ENCODE data around the gene ZBTB5.
"Not testable (repeated sequence)": the region's sequence is repeated elsewhere in the genome, so short reads cannot be mapped to it uniquely, and the experiment has no call there.

Gene ZBTB5

GRCh38 chr9:37426846-37427245 lies 38.4 kb downstream of the ZBTB5 start:
- Mint-ChIP-seq H3K36me3 (peaks cover 28% of the 10 kb centered on the region), H3K27ac (no peak overlapping the region), H3K4me1 (peaks cover 59% of the 10 kb centered on the region), H3K9me3 (no peaks in the 10 kb centered on the region), H3K27me3 (no peaks in the 10 kb centered on the region), H3K4me3 (no peak overlapping the region)
- ATAC-seq, result no peak

- ATAC-seq, H3K27me3 Mint-ChIP-seq, H3K4me3 Mint-ChIP-seq, H3K9me3 Mint-ChIP-seq, H3K27ac Mint-ChIP-seq: not testable (repeated sequence)
- H3K36me3 Mint-ChIP-seq, result peaks cover 28% of the 10 kb centered on the region
- peaks cover 57% of the 10 kb centered on the region for H3K4me1 Mint-ChIP-seq
Observed at GRCh38 chr9:37426431-37426830, 38.8 kb downstream of the ZBTB5 start.

GRCh38 chr9:37425298-37425752 lies 39.9 kb downstream of the ZBTB5 start:
- H3K27ac Mint-ChIP-seq, result no peak overlapping the region
- peaks cover 28% of the 10 kb centered on the region for H3K36me3 Mint-ChIP-seq
- no peak overlapping the region for H3K4me3 Mint-ChIP-seq
- H3K4me1 Mint-ChIP-seq, result peaks cover 50% of the 10 kb centered on the region
- H3K9me3 Mint-ChIP-seq, result no peaks in the 10 kb centered on the region
- ATAC-seq, result no peak
- H3K27me3 Mint-ChIP-seq, result no peaks in the 10 kb centered on the region

- H3K27ac Mint-ChIP-seq, result no peak overlapping the region
- ATAC-seq, result no peak
- H3K4me3 Mint-ChIP-seq, result peak overlapping the region; percentile 43
- H3K9me3 Mint-ChIP-seq, result no peaks in the 10 kb centered on the region
- peaks cover 28% of the 10 kb centered on the region for H3K36me3 Mint-ChIP-seq
- H3K27me3 Mint-ChIP-seq, result no peaks in the 10 kb centered on the region
- peaks cover 54% of the 10 kb centered on the region for H3K4me1 Mint-ChIP-seq
Observed at GRCh38 chr9:37424686-37425297, 40.5 kb downstream of the ZBTB5 start.

- H3K27ac Mint-ChIP-seq, result peak overlapping the region; percentile 98
- H3K9me3 Mint-ChIP-seq, result no peaks in the 10 kb centered on the region
- H3K4me3 Mint-ChIP-seq, result peak overlapping the region; percentile 99
- H3K4me1 Mint-ChIP-seq, result peaks cover 55% of the 10 kb centered on the region
- no peak for ATAC-seq
- peaks cover 28% of the 10 kb centered on the region for H3K36me3 Mint-ChIP-seq
- H3K27me3 Mint-ChIP-seq, result no peaks in the 10 kb centered on the region
Observed at GRCh38 chr9:37424204-37424685, 41.0 kb downstream of the ZBTB5 start.

GRCh38 chr9:37423508-37423907 lies 41.7 kb downstream of the ZBTB5 start:
- peaks cover 54% of the 10 kb centered on the region for H3K4me1 Mint-ChIP-seq
- H3K4me3 Mint-ChIP-seq, result peak overlapping the region; percentile 99
- H3K27me3 Mint-ChIP-seq, result no peaks in the 10 kb centered on the region
- H3K9me3 Mint-ChIP-seq, result no peaks in the 10 kb centered on the region
- peak overlapping the region; percentile 98 for H3K27ac Mint-ChIP-seq
- H3K36me3 Mint-ChIP-seq, result peaks cover 26% of the 10 kb centered on the region
- no peak for ATAC-seq

GRCh38 chr9:37422289-37423104 lies 42.8 kb downstream of the ZBTB5 start, which contains the start of gene GRHPR:
Gene GRHPR, plus strand, starts transcription at chr9:37422696. Its CDS starts 55 bp downstream, at chr9:37422751.
- H3K27me3 Mint-ChIP-seq, result no peaks in the 10 kb centered on the region
- H3K36me3 Mint-ChIP-seq, result peaks cover 19% of the 10 kb centered on the region
- peak within 1 kb of the TSS; percentile 98 for H3K27ac Mint-ChIP-seq
- ATAC-seq, result peak; percentile 99
- H3K9me3 Mint-ChIP-seq, result no peaks in the 10 kb centered on the region
- peak within 1 kb of the TSS; percentile 99 for H3K4me3 Mint-ChIP-seq
- peaks cover 49% of the 10 kb centered on the region for H3K4me1 Mint-ChIP-seq

- Mint-ChIP-seq H3K36me3 (peaks cover 14% of the 10 kb centered on the region), H3K27me3 (no peaks in the 10 kb centered on the region), H3K27ac (peak overlapping the region; percentile 98), H3K4me1 (peaks cover 50% of the 10 kb centered on the region), H3K4me3 (peak overlapping the region; percentile 99), H3K9me3 (no peaks in the 10 kb centered on the region)
- ATAC-seq, result no peak
Observed at GRCh38 chr9:37421914-37422288, 43.3 kb downstream of the ZBTB5 start.

GRCh38 chr9:37420271-37421215 lies 44.7 kb downstream of the ZBTB5 start:
- Mint-ChIP-seq H3K9me3 (no peaks in the 10 kb centered on the region), H3K4me1 (peaks cover 53% of the 10 kb centered on the region), H3K36me3 (peaks cover under 1% of the 10 kb centered on the region), H3K27me3 (no peaks in the 10 kb centered on the region), H3K27ac (no peak overlapping the region), H3K4me3 (no peak overlapping the region)
- ATAC-seq, result no peak

GRCh38 chr9:37419204-37419603 lies 46.0 kb downstream of the ZBTB5 start:
- Mint-ChIP-seq H3K9me3 (no peaks in the 10 kb centered on the region), H3K4me1 (peaks cover 53% of the 10 kb centered on the region), H3K27ac (peak overlapping the region; percentile 52), H3K36me3 (peaks cover 8% of the 10 kb centered on the region), H3K4me3 (no peak overlapping the region), H3K27me3 (peaks cover 8% of the 10 kb centered on the region)
- no peak for ATAC-seq

GRCh38 chr9:37417857-37418618 lies 47.2 kb downstream of the ZBTB5 start:
- peaks cover 8% of the 10 kb centered on the region for H3K36me3 Mint-ChIP-seq
- peaks cover 41% of the 10 kb centered on the region for H3K4me1 Mint-ChIP-seq
- H3K27me3 Mint-ChIP-seq, result peaks cover 8% of the 10 kb centered on the region
- ATAC-seq, result no peak
- H3K4me3 Mint-ChIP-seq, result no peak overlapping the region
- H3K27ac Mint-ChIP-seq, result no peak overlapping the region
- no peaks in the 10 kb centered on the region for H3K9me3 Mint-ChIP-seq

GRCh38 chr9:37417252-37417803 lies 47.9 kb downstream of the ZBTB5 start:
- H3K4me1 Mint-ChIP-seq, result peaks cover 41% of the 10 kb centered on the region

GRCh38 chr9:37415011-37415719 lies 50.1 kb downstream of the ZBTB5 start:
- H3K9me3 Mint-ChIP-seq, result no peaks in the 10 kb centered on the region
- H3K4me1 Mint-ChIP-seq, result peaks cover 54% of the 10 kb centered on the region
- H3K27ac Mint-ChIP-seq, result peak overlapping the region; percentile 87
- ATAC-seq, result peak; percentile 70
- H3K36me3 Mint-ChIP-seq, result peaks cover 8% of the 10 kb centered on the region
- peak overlapping the region; percentile 67 for H3K4me3 Mint-ChIP-seq
- H3K27me3 Mint-ChIP-seq, result peaks cover 8% of the 10 kb centered on the region

More at GRCh38 chr9:37417252-37417803, 47.9 kb downstream of the ZBTB5 start:
- H3K36me3 Mint-ChIP-seq, result peaks cover 8% of the 10 kb centered on the region
- no peaks in the 10 kb centered on the region for H3K9me3 Mint-ChIP-seq
- no peak for ATAC-seq
- peaks cover 8% of the 10 kb centered on the region for H3K27me3 Mint-ChIP-seq
- no peak overlapping the region for H3K4me3 Mint-ChIP-seq
- peak overlapping the region; percentile 51 for H3K27ac Mint-ChIP-seq
